HG02885 (cell line): ENCODE data around the gene LY6G6C.

Experiments used
- ATAC-seq: cut with Tn5 transposase; IDR thresholded peaks from one replicate; pipeline ENCODE4 v1.9.1; 2021; ENCODE audit warnings: mild to moderate bottlenecking; ENCODE audit not compliant: unreplicated experiment, poor library complexity

The LY6G6C gene

GRCh38 chr6:31687321-31687720 is 34.2 kb downstream of the LY6G6C start:
- no peak for ATAC-seq

- ATAC-seq, result no peak
Observed at GRCh38 chr6:31686483-31686882, 35.1 kb downstream of the LY6G6C start.

GRCh38 chr6:31683591-31683990 is 38.0 kb downstream of the LY6G6C start:
- no peak for ATAC-seq

DNA sequence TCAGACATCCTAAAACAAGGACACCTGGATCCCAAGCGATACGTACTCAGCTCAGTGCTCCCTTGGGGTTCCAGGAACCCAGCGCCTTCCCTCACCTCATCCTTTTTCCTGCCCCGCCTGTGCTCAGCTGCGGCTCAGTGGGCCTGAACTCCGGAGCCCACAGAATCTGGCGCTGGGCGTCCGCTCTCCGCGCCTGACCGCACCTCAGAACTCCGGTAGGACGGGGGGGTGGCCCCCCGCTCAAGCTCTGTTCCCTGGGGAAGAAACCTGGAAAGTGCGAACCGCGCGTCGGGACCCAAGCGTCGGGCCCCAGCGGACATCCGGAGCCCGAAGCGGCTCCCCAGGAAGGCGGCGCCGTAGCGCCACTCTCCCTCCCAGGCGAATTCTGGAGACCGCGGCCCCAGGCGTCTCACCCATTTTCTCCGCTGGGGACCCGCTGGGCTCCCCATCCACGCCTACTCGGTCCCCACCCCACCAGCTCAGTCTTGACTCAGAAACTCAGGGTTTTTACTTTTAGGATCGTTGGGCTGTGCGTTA is 40.3 kb downstream of the LY6G6C start:
- no peak for ATAC-seq

GRCh38 chr6:31680226-31681134 is 41.1 kb downstream of the LY6G6C start, which contains the start of gene LY6G5C:
LY6G5C (minus strand) TSS chr6:31681067; CDS start chr6:31680373, 694 bp downstream.
- peak; percentile 51 for ATAC-seq

GRCh38 chr6:31677955-31678354 is 43.6 kb downstream of the LY6G6C start:
- no peak for ATAC-seq

- no peak for ATAC-seq
Observed at GRCh38 chr6:31676904-31677303, 44.6 kb downstream of the LY6G6C start.

DNA sequence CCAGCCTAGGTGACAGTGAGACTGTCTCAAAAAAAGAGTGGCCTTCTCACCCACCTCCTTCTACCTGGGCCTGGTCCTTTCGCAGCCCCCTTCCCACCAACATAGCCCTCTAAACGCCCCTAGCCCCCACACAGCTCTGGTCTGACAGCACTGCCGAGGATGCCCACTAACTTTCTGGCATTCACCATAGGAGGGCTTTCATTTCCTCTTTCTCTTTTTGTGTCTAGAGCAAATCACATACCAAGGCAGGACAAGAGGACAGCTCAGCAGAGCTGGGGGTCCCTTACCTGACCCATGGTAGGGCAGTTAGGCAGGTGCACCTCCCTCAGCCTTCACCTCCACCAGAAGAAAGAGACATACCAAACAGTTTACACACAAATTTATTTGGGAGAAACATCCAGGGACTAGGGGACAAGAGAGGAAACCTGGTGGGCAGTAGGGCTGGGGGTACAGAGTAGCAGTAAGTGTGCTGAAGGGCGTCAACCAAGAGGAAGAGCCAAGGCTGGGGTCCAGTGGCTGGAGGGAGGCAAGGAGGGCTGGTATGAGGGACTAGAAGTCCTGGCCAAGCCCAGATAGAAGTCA is 45.1 kb downstream of the LY6G6C start:
- ATAC-seq, result no peak

GRCh38 chr6:31669676-31670075 is 51.9 kb downstream of the LY6G6C start, which contains the start of gene LY6G5B:
LY6G5B (plus strand) TSS chr6:31669976; CDS start chr6:31670951, 975 bp downstream.
- ATAC-seq, result no peak
